ENCODE results near the gene XRCC4.

DNA sequence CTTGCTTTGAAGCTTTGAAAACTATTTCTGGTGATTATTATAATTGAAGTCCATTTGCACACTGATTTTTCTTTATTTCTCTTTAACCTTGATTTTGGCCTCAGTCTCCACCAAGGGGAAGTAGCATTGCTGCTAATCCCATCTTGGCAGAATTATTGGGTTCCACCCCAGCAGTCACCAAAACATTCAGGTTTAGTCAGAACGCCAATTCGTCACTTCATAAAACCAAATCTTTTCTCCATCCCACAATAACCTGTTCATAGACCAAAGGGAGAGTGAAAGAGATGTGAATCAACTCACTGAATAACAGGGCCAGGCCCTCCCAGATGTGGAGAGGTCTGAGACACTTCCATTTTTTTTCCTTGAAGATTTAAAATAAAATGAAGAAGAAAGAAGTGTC, 299.1 kb downstream of the XRCC4 start:
- TF ChIP-seq, protein P1, sequence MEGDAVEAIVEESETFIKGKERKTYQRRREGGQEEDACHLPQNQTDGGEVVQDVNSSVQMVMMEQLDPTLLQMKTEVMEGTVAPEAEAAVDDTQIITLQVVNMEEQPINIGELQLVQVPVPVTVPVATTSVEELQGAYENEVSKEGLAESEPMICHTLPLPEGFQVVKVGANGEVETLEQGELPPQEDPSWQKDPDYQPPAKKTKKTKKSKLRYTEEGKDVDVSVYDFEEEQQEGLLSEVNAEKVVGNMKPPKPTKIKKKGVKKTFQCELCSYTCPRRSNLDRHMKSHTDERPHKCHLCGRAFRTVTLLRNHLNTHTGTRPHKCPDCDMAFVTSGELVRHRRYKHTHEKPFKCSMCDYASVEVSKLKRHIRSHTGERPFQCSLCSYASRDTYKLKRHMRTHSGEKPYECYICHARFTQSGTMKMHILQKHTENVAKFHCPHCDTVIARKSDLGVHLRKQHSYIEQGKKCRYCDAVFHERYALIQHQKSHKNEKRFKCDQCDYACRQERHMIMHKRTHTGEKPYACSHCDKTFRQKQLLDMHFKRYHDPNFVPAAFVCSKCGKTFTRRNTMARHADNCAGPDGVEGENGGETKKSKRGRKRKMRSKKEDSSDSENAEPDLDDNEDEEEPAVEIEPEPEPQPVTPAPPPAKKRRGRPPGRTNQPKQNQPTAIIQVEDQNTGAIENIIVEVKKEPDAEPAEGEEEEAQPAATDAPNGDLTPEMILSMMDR (IDR thresholded peaks at IDR 0.05) = no peak
- TF ChIP-seq POLR2A (IDR thresholded peaks at IDR 0.05) = no peak

Measured in adrenal gland (tissue), 5 donors.